Activated CD8-positive, alpha-beta memory T cell treated with anti-CD3 and anti-CD28 coated beads, Interleukin-2, amount 50 U/mL, for 24 hours (primary cell): ENCODE data around the gene PHLDB2.

Source experiments
- DNase-seq: peaks from one replicate; pipeline ENCODE4 v3.0.0-alpha.2; 2020; ENCODE audit errors: extremely low read depth

PHLDB2 gene

GRCh38 chr3:111884411-111885018 lies 25.4 kb downstream of the PHLDB2 start:
- no peak for DNase-seq

- DNase-seq: no peak
These were observed 26.5 kb downstream of the PHLDB2 start for GRCh38 chr3:111885578-111885977.

- no peak for DNase-seq
These were observed 31.1 kb downstream of the PHLDB2 start for GRCh38 chr3:111890051-111890580.

- DNase-seq: no peak
These were observed 33.0 kb downstream of the PHLDB2 start for GRCh38 chr3:111892070-111892469.

GRCh38 chr3:111895071-111895470 lies 36.0 kb downstream of the PHLDB2 start:
- no peak for DNase-seq

- DNase-seq: no peak
These were observed 40.9 kb downstream of the PHLDB2 start for GRCh38 chr3:111899966-111900365.

GRCh38 chr3:111901637-111902036 lies 42.6 kb downstream of the PHLDB2 start:
- no peak for DNase-seq

GRCh38 chr3:111902534-111902933 lies 43.5 kb downstream of the PHLDB2 start:
- no peak for DNase-seq

GRCh38 chr3:111903067-111903511 lies 44.0 kb downstream of the PHLDB2 start:
- no peak for DNase-seq

GRCh38 chr3:111904376-111905241 lies 45.5 kb downstream of the PHLDB2 start:
- no peak for DNase-seq

- DNase-seq: no peak
These were observed 47.6 kb downstream of the PHLDB2 start for GRCh38 chr3:111906656-111907055.

GRCh38 chr3:111907151-111907550 lies 48.1 kb downstream of the PHLDB2 start:
- no peak for DNase-seq

GRCh38 chr3:111910806-111911205 lies 51.7 kb downstream of the PHLDB2 start:
- no peak for DNase-seq

- DNase-seq: no peak
These were observed 52.4 kb downstream of the PHLDB2 start for GRCh38 chr3:111911446-111911845.

GRCh38 chr3:111913163-111913763 lies 54.2 kb downstream of the PHLDB2 start:
- DNase-seq: no peak

GRCh38 chr3:111915905-111916304 lies 56.8 kb downstream of the PHLDB2 start:
- DNase-seq: no peak

- DNase-seq: no peak
These were observed 58.2 kb downstream of the PHLDB2 start for GRCh38 chr3:111917300-111917699.

- no peak for DNase-seq
These were observed 60.5 kb downstream of the PHLDB2 start for GRCh38 chr3:111919370-111920065.

- DNase-seq: no peak
These were observed 62.1 kb downstream of the PHLDB2 start for GRCh38 chr3:111921181-111921580.

GRCh38 chr3:111923095-111923771 lies 64.2 kb downstream of the PHLDB2 start:
- DNase-seq: no peak

- no peak for DNase-seq
These were observed 64.7 kb downstream of the PHLDB2 start for GRCh38 chr3:111923806-111924205.
